HepG2 (cell line): ENCODE data around the gene HADHA. TPM values are rescaled to one million over a fixed set of nuclear protein-coding genes. Genes with fewer than 3 reads are reported as not detected.

Experiments
- CEBPZ ChIP-seq: IDR thresholded peaks from 2 replicates; pipeline ENCODE4 v1.6.1; 2012; ENCODE audit warnings: low read length, improper control_type of control experiment
- DNMT1 ChIP-seq: sonication (generic); formaldehyde crosslinking; IDR thresholded peaks from 2 replicates; pipeline ENCODE4 v1.5.1; 2020; ENCODE audit warnings: mild to moderate bottlenecking, missing genetic modification reagents
- HOXA3 ChIP-seq: sonication (generic); formaldehyde crosslinking; IDR thresholded peaks from 2 replicates; pipeline ENCODE4 v1.5.0; 2020; ENCODE audit warnings: missing genetic modification reagents
- SETDB1 ChIP-seq: sonication (generic); formaldehyde crosslinking; IDR thresholded peaks from 2 replicates; pipeline ENCODE4 v1.5.1; 2020; ENCODE audit warnings: missing genetic modification reagents, mild to moderate bottlenecking, borderline replicate concordance
- SRSF1 ChIP-seq: fragments of 200-400 bp; formaldehyde crosslinking; optimal IDR thresholded peaks from 2 replicates; pipeline ENCODE3; 2017; ENCODE audit warnings: mild to moderate bottlenecking, low read depth, low read length, moderate library complexity
- TARDBP ChIP-seq: sonication (generic); formaldehyde crosslinking; IDR thresholded peaks from 2 replicates; pipeline ENCODE4 v1.8.0; 2022; ENCODE audit warnings: mild to moderate bottlenecking, missing genetic modification reagents
- ZNF138 ChIP-seq: sonication (generic); formaldehyde crosslinking; IDR thresholded peaks from 2 replicates; pipeline ENCODE4 v1.5.0; 2020; ENCODE audit warnings: mild to moderate bottlenecking, low read depth, missing genetic modification reagents
- ZNF616 ChIP-seq: sonication (generic); formaldehyde crosslinking; IDR thresholded peaks from 2 replicates; pipeline ENCODE4 v1.5.0; 2020; ENCODE audit warnings: low read depth, mild to moderate bottlenecking, missing genetic modification reagents
- polyA plus RNA-seq, 8 experiments: library from polyadenylated mRNA; depleted of rRNA in 3 of 8; stranded (reverse) in 7 of 8; unstranded in 1 of 8; fragments of >200 nt; fragmentation: Illumina TruSeq in 4 of 8; extraction: Trizol in 4 of 8; gene quantifications; 2 replicates each; pipeline versions ENCODE4 v1.2.1 to v1.2.3, GENCODE V29; 2011 to 2016; ENCODE audit warnings: low read depth in 4 of 8, missing spikeins in 1 of 8, mixed read lengths in 1 of 8; ENCODE audit not compliant: insufficient read depth in 1 of 8
- total RNA-seq, 5 experiments: library from RNA; depleted of rRNA; stranded (reverse); fragments of >200 nt; fragmentation: Illumina TruSeq; extraction: Trizol; gene quantifications; 2 replicates each; pipeline ENCODE4 v1.2.3, GENCODE V29; 2016; ENCODE audit warnings: low read depth in 1 of 5
- TF ChIP-seq, protein P1 (sequence below), 2 experiments: sonication (generic) in 1 of 2; formaldehyde crosslinking in 1 of 2; IDR thresholded peaks; 2 replicates each; pipeline versions ENCODE4 v1.4.0 to v1.6.1; 2016 to 2020; ENCODE audit warnings: borderline replicate concordance in 1 of 2, low read depth in 1 of 2, mild to moderate bottlenecking in 1 of 2, missing genetic modification reagents in 1 of 2
- TF ChIP-seq, protein P2 (sequence below): sonication (generic); formaldehyde crosslinking; IDR thresholded peaks from 2 replicates; pipeline ENCODE4 v1.5.0; 2020; ENCODE audit warnings: missing genetic modification reagents
- TF ChIP-seq, protein P3 (sequence below): sonication (generic); formaldehyde crosslinking; IDR thresholded peaks from 2 replicates; pipeline ENCODE4 v1.4.0; 2020; ENCODE audit warnings: missing genetic modification reagents
- TF ChIP-seq, protein P4 (sequence below): sonication (generic); formaldehyde crosslinking; conservative IDR thresholded peaks from 2 replicates; pipeline ENCODE4 v1.8.0; 2022; ENCODE audit warnings: missing genetic modification reagents

Gene HADHA
- total and polyA plus RNA-seq, 2 of the 13 experiments (the other 11 are each of a cell fraction or from before 2014, with no cell fraction given): 102 to 270 TPM

GRCh38 chr2:26184555-26185303, 59.7 kb downstream of the HADHA start (continued):
- TF ChIP-seq, protein P1, sequence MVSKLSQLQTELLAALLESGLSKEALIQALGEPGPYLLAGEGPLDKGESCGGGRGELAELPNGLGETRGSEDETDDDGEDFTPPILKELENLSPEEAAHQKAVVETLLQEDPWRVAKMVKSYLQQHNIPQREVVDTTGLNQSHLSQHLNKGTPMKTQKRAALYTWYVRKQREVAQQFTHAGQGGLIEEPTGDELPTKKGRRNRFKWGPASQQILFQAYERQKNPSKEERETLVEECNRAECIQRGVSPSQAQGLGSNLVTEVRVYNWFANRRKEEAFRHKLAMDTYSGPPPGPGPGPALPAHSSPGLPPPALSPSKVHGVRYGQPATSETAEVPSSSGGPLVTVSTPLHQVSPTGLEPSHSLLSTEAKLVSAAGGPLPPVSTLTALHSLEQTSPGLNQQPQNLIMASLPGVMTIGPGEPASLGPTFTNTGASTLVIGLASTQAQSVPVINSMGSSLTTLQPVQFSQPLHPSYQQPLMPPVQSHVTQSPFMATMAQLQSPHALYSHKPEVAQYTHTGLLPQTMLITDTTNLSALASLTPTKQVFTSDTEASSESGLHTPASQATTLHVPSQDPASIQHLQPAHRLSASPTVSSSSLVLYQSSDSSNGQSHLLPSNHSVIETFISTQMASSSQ (IDR thresholded peaks at IDR 0.05; ENCODE audit: low read depth): no peak
- TF ChIP-seq, protein P1 (CRISPR knock-in tag; IDR thresholded peaks at IDR 0.05; ENCODE audit: borderline replicate concordance): no peak
- TF ChIP-seq ZNF138 (no peak), ZNF616 (no peak), CEBPZ (no peak), SRSF1 (no peak), TARDBP (CRISPR knock-in tag) (no peak), HOXA3 (CRISPR knock-in tag) (peak; percentile 66), DNMT1 (0 out of 2 replicates have a peak, but pooled peaks have one; percentile 68), SETDB1 (CRISPR knock-in tag) (no peak)
- TF ChIP-seq, protein P2, sequence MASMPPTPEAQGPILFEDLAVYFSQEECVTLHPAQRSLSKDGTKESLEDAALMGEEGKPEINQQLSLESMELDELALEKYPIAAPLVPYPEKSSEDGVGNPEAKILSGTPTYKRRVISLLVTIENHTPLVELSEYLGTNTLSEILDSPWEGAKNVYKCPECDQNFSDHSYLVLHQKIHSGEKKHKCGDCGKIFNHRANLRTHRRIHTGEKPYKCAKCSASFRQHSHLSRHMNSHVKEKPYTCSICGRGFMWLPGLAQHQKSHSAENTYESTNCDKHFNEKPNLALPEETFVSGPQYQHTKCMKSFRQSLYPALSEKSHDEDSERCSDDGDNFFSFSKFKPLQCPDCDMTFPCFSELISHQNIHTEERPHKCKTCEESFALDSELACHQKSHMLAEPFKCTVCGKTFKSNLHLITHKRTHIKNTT (CRISPR knock-in tag): no peak
- TF ChIP-seq, protein P3, sequence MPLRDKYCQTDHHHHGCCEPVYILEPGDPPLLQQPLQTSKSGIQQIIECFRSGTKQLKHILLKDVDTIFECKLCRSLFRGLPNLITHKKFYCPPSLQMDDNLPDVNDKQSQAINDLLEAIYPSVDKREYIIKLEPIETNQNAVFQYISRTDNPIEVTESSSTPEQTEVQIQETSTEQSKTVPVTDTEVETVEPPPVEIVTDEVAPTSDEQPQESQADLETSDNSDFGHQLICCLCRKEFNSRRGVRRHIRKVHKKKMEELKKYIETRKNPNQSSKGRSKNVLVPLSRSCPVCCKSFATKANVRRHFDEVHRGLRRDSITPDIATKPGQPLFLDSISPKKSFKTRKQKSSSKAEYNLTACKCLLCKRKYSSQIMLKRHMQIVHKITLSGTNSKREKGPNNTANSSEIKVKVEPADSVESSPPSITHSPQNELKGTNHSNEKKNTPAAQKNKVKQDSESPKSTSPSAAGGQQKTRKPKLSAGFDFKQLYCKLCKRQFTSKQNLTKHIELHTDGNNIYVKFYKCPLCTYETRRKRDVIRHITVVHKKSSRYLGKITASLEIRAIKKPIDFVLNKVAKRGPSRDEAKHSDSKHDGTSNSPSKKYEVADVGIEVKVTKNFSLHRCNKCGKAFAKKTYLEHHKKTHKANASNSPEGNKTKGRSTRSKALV (CRISPR knock-in tag): no peak
- TF ChIP-seq, protein P4, sequence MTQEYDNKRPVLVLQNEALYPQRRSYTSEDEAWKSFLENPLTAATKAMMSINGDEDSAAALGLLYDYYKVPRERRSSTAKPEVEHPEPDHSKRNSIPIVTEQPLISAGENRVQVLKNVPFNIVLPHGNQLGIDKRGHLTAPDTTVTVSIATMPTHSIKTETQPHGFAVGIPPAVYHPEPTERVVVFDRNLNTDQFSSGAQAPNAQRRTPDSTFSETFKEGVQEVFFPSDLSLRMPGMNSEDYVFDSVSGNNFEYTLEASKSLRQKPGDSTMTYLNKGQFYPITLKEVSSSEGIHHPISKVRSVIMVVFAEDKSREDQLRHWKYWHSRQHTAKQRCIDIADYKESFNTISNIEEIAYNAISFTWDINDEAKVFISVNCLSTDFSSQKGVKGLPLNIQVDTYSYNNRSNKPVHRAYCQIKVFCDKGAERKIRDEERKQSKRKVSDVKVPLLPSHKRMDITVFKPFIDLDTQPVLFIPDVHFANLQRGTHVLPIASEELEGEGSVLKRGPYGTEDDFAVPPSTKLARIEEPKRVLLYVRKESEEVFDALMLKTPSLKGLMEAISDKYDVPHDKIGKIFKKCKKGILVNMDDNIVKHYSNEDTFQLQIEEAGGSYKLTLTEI: no peak
